Measurements from ENCODE around the gene KCNIP4.

The KCNIP4 gene

GRCh38 chr4:20984576-20984836, 964.1 kb downstream of the KCNIP4 start:
- no peaks in the 10 kb centered on the region for H3K4me1 Mint-ChIP-seq
- peaks cover 5% of the 10 kb centered on the region for H3K9me3 Mint-ChIP-seq
- H3K27me3 Mint-ChIP-seq: no peaks in the 10 kb centered on the region
- ATAC-seq: no peak
- H3K27ac Mint-ChIP-seq: no peak overlapping the region
- H3K36me3 Mint-ChIP-seq: no peaks in the 10 kb centered on the region
- H3K4me3 Mint-ChIP-seq: no peak overlapping the region

- peak; percentile 36 for ATAC-seq
- peaks cover 6% of the 10 kb centered on the region for H3K9me3 Mint-ChIP-seq
- no peak overlapping the region for H3K4me3 Mint-ChIP-seq
- H3K4me1 Mint-ChIP-seq: no peaks in the 10 kb centered on the region
- H3K36me3 Mint-ChIP-seq: no peaks in the 10 kb centered on the region
- no peak overlapping the region for H3K27ac Mint-ChIP-seq
- H3K27me3 Mint-ChIP-seq: no peaks in the 10 kb centered on the region
These were observed 964.6 kb downstream of the KCNIP4 start for GRCh38 chr4:20983763-20984575.

- Mint-ChIP-seq H3K4me1 (no peaks in the 10 kb centered on the region), H3K36me3 (no peaks in the 10 kb centered on the region), H3K27me3 (no peaks in the 10 kb centered on the region), H3K4me3 (no peak overlapping the region), H3K9me3 (peaks cover 6% of the 10 kb centered on the region), H3K27ac (no peak overlapping the region)
- ATAC-seq: no peak
These were observed 966.0 kb downstream of the KCNIP4 start for GRCh38 chr4:20982544-20982943.

GRCh38 chr4:20960291-20960690, 988.3 kb downstream of the KCNIP4 start:
- Mint-ChIP-seq H3K4me1 (no peaks in the 10 kb centered on the region), H3K27me3 (no peaks in the 10 kb centered on the region), H3K9me3 (no peaks in the 10 kb centered on the region), H3K4me3 (no peak overlapping the region), H3K36me3 (no peaks in the 10 kb centered on the region), H3K27ac (no peak overlapping the region)
- ATAC-seq: no peak

- H3K4me1 Mint-ChIP-seq: no peaks in the 10 kb centered on the region
- H3K9me3 Mint-ChIP-seq: peaks cover 7% of the 10 kb centered on the region
- no peak overlapping the region for H3K4me3 Mint-ChIP-seq
- no peaks in the 10 kb centered on the region for H3K27me3 Mint-ChIP-seq
- no peak for ATAC-seq
- H3K27ac Mint-ChIP-seq: no peak overlapping the region
- H3K36me3 Mint-ChIP-seq: no peaks in the 10 kb centered on the region
These were observed 994.0 kb downstream of the KCNIP4 start for GRCh38 chr4:20954541-20954940.

GRCh38 chr4:20944961-20945360, 1003.6 kb downstream of the KCNIP4 start:
- no peak overlapping the region for H3K4me3 Mint-ChIP-seq

GRCh38 chr4:20944451-20944850, 1004.1 kb downstream of the KCNIP4 start:
- no peaks in the 10 kb centered on the region for H3K4me1 Mint-ChIP-seq
- no peaks in the 10 kb centered on the region for H3K36me3 Mint-ChIP-seq
- H3K27me3 Mint-ChIP-seq: no peaks in the 10 kb centered on the region

More at GRCh38 chr4:20944961-20945360, 1003.6 kb downstream of the KCNIP4 start:
- Mint-ChIP-seq H3K27me3 (no peaks in the 10 kb centered on the region), H3K9me3 (peaks cover 2% of the 10 kb centered on the region), H3K4me1 (no peaks in the 10 kb centered on the region), H3K36me3 (no peaks in the 10 kb centered on the region), H3K27ac (no peak overlapping the region)
- ATAC-seq: no peak

GRCh38 chr4:20938204-20938603, 1010.4 kb downstream of the KCNIP4 start:
- H3K4me3 Mint-ChIP-seq: no peak overlapping the region
- peaks cover 3% of the 10 kb centered on the region for H3K9me3 Mint-ChIP-seq
- ATAC-seq: no peak
- H3K36me3 Mint-ChIP-seq: no peaks in the 10 kb centered on the region
- no peak overlapping the region for H3K27ac Mint-ChIP-seq
- H3K27me3 Mint-ChIP-seq: no peaks in the 10 kb centered on the region
- no peaks in the 10 kb centered on the region for H3K4me1 Mint-ChIP-seq

More at GRCh38 chr4:20944451-20944850, 1004.1 kb downstream of the KCNIP4 start:
- no peak overlapping the region for H3K27ac Mint-ChIP-seq
- H3K4me3 Mint-ChIP-seq: no peak overlapping the region
- no peak for ATAC-seq
- peaks cover 3% of the 10 kb centered on the region for H3K9me3 Mint-ChIP-seq

- Mint-ChIP-seq H3K27ac (no peak overlapping the region), H3K9me3 (no peaks in the 10 kb centered on the region), H3K4me3 (no peak overlapping the region), H3K4me1 (no peaks in the 10 kb centered on the region), H3K27me3 (no peaks in the 10 kb centered on the region), H3K36me3 (no peaks in the 10 kb centered on the region)
- ATAC-seq: no peak
These were observed 1022.0 kb downstream of the KCNIP4 start for GRCh38 chr4:20926529-20926928.

GRCh38 chr4:20925176-20925575, 1023.4 kb downstream of the KCNIP4 start:
- Mint-ChIP-seq H3K4me3 (no peak overlapping the region), H3K27ac (no peak overlapping the region), H3K27me3 (no peaks in the 10 kb centered on the region), H3K4me1 (no peaks in the 10 kb centered on the region), H3K9me3 (peaks cover 3% of the 10 kb centered on the region), H3K36me3 (no peaks in the 10 kb centered on the region)
- no peak for ATAC-seq

GRCh38 chr4:20922962-20923361, 1025.6 kb downstream of the KCNIP4 start:
- ATAC-seq: no peak
- Mint-ChIP-seq H3K4me3 (no peak overlapping the region), H3K36me3 (no peaks in the 10 kb centered on the region), H3K27me3 (no peaks in the 10 kb centered on the region), H3K27ac (no peak overlapping the region), H3K4me1 (no peaks in the 10 kb centered on the region), H3K9me3 (peaks cover 3% of the 10 kb centered on the region)

- no peaks in the 10 kb centered on the region for H3K36me3 Mint-ChIP-seq
- H3K4me3 Mint-ChIP-seq: no peak overlapping the region
- no peak for ATAC-seq
- no peaks in the 10 kb centered on the region for H3K27me3 Mint-ChIP-seq
- H3K27ac Mint-ChIP-seq: no peak overlapping the region
- peaks cover 3% of the 10 kb centered on the region for H3K9me3 Mint-ChIP-seq
- no peaks in the 10 kb centered on the region for H3K4me1 Mint-ChIP-seq
These were observed 1032.5 kb downstream of the KCNIP4 start for GRCh38 chr4:20916106-20916505.

GRCh38 chr4:20904966-20905365, 1043.6 kb downstream of the KCNIP4 start:
- ATAC-seq: no peak
- Mint-ChIP-seq H3K4me1 (no peaks in the 10 kb centered on the region), H3K27me3 (no peaks in the 10 kb centered on the region), H3K36me3 (no peaks in the 10 kb centered on the region), H3K27ac (no peak overlapping the region), H3K9me3 (peaks cover 6% of the 10 kb centered on the region), H3K4me3 (no peak overlapping the region)

- Mint-ChIP-seq H3K4me3 (no peak overlapping the region), H3K36me3 (no peaks in the 10 kb centered on the region), H3K4me1 (no peaks in the 10 kb centered on the region), H3K27ac (no peak overlapping the region), H3K9me3 (peaks cover 6% of the 10 kb centered on the region), H3K27me3 (no peaks in the 10 kb centered on the region)
- ATAC-seq: no peak
These were observed 1046.7 kb downstream of the KCNIP4 start for GRCh38 chr4:20901851-20902250.

GRCh38 chr4:20899591-20899990, 1049.0 kb downstream of the KCNIP4 start:
- no peaks in the 10 kb centered on the region for H3K4me1 Mint-ChIP-seq
- H3K9me3 Mint-ChIP-seq: peaks cover under 1% of the 10 kb centered on the region
- H3K27me3 Mint-ChIP-seq: no peaks in the 10 kb centered on the region
- H3K4me3 Mint-ChIP-seq: no peak overlapping the region
- no peaks in the 10 kb centered on the region for H3K36me3 Mint-ChIP-seq
- no peak overlapping the region for H3K27ac Mint-ChIP-seq
- no peak for ATAC-seq

GRCh38 chr4:20895988-20896387, 1052.6 kb downstream of the KCNIP4 start:
- no peak for ATAC-seq
- no peak overlapping the region for H3K27ac Mint-ChIP-seq
- H3K4me3 Mint-ChIP-seq: no peak overlapping the region
- H3K4me1 Mint-ChIP-seq: no peaks in the 10 kb centered on the region
- no peaks in the 10 kb centered on the region for H3K27me3 Mint-ChIP-seq
- H3K36me3 Mint-ChIP-seq: no peaks in the 10 kb centered on the region
- H3K9me3 Mint-ChIP-seq: peaks cover 4% of the 10 kb centered on the region

Data from stimulated activated memory B cell treated with anti-CD40 and anti-IgM and Interleukin-4, amounts not matched to agents 10 μg/mL and 1 μg/mL and 100 μg/mL, for 72 hours (primary cell).